ENCODE results near the gene ZFYVE27.

ZFYVE27 gene

GRCh38 chr10:97798958-97799610 is 62.2 kb downstream of the ZFYVE27 start:
- DNase-seq: no peak

GRCh38 chr10:97800474-97800873 is 63.5 kb downstream of the ZFYVE27 start:
- no peak for DNase-seq

- no peak for DNase-seq
Measured at GRCh38 chr10:97801422-97801821, 64.5 kb downstream of the ZFYVE27 start.

- DNase-seq: no peak
Measured at GRCh38 chr10:97805096-97805884, 68.4 kb downstream of the ZFYVE27 start.

GRCh38 chr10:97805949-97806348 is 69.0 kb downstream of the ZFYVE27 start:
- DNase-seq: no peak

GRCh38 chr10:97810446-97810845 is 73.5 kb downstream of the ZFYVE27 start:
- no peak for DNase-seq
